Activated CD8-positive, alpha-beta memory T cell treated with anti-CD3 and anti-CD28 coated beads for 1 hour (primary cell): ENCODE measurements around the gene ACOT7.

Experiments used
- DNase-seq, 2 donors: peaks; one replicate each; pipeline ENCODE4 v3.0.0-alpha.2; 2020; ENCODE audit warnings: low read depth in 1 of 2; ENCODE audit errors: extremely low read depth in 1 of 2

The ACOT7 gene

DNA sequence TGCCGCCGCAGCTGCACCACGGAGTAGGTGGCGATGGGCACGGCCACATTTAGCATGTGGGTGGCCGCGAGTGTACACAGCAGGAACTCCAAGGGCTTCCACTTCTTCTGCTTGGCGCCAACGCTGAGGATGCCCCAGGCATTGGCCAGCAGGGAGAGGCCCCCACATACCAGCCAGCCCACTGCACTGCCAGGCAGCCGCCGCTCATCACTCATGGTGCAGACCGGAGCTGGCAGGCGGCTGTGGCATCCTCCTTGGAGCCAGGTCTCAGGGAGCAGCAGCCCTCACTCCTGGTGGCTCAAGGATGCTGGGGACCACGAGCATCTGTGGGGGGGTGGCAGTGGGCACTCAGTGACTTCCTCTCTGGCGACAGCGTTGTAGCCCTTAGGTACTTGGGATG is 138.9 kb downstream of the ACOT7 start:
- DNase-seq = no peak

DNA sequence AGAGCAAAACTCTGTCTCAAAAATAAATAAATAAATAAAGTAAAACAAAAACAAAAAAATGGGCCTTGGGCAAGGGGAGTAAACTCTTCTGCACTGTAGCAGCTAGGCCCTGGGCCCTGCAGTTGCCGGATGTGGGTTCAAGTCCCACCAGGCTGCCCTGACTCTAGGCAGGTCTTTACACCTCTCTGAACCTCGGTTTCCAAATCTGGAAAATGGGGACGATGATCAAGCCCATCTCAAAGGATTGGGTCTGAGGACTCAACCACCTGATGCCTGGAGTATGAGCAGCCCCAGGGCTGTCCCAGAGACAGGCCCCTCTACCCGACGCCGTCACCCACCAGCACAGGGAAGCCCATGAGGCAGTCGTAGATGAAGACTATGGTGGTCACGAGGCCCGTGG is 140.2 kb downstream of the ACOT7 start:
- no peak for DNase-seq

DNA sequence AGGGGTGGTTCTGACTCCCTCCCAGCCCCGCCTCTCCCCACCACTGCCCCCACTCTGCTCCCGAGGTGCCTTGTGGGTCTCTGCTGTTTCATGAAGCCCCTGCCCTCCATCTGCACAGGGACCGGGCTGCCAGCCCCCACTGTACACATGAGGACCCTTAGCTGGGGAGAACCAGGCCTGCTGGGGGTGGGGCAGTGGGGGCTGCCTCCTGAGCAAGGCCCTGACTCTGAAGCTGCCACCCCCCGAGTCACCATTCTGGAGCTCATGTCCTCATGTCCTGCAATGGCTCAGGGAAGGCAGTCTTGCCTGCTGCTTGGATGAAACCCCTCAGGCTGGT is 141.2 kb downstream of the ACOT7 start:
- DNase-seq = no peak

DNA sequence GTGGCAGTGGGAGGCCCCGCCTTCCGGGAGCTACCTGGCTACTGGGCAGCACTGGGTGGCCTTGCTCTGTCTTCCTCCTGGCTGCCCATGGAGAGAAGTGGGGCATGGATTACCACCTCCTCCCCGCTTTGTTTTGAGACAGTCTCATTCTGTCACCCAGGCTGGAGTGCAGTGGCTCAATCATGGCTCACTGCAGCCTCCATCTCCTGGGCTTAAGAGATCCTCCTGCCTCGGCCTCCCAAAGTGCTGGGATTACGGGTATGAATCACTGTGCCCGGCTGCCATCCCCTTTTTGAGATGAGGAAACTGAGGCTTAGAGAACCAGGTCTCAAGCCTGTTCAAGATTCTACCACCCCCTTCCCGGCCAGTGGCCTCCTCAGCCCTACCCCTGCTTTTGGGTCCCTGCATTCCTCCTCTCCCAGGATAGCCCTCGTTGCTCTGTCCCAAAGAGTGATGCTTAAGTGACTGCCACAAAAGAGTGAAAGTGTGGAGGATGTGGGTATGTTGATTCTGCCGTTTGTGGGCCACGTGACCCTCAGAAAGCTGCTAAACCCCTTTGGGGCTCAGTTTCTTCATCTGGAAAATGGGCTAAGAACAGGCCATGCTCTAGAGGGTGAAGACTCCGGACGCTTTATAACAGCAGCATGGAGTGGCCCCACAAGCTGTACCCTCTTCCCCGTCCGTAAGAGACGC is 141.7 kb downstream of the ACOT7 start:
- DNase-seq = no peak

DNA sequence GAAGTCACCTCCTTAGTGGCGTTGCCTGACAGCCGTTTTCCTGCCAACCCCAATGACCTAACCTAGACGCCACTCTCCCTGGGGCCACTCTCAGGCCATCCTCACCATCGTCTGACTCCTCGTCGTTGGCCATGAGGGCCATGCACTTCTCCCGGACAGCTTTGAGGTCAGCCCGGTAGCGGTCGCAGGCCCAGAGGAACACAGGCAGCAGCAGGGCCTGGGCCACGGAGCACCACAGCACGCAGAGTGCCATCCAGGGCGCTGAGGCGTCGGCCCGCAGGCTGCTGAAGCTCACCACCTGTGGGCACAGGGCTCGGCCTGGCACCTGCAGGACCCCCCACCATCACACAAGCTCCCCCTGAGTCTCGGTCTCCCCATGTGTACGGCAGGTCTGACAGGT is 142.3 kb downstream of the ACOT7 start:
- DNase-seq = no peak

DNA sequence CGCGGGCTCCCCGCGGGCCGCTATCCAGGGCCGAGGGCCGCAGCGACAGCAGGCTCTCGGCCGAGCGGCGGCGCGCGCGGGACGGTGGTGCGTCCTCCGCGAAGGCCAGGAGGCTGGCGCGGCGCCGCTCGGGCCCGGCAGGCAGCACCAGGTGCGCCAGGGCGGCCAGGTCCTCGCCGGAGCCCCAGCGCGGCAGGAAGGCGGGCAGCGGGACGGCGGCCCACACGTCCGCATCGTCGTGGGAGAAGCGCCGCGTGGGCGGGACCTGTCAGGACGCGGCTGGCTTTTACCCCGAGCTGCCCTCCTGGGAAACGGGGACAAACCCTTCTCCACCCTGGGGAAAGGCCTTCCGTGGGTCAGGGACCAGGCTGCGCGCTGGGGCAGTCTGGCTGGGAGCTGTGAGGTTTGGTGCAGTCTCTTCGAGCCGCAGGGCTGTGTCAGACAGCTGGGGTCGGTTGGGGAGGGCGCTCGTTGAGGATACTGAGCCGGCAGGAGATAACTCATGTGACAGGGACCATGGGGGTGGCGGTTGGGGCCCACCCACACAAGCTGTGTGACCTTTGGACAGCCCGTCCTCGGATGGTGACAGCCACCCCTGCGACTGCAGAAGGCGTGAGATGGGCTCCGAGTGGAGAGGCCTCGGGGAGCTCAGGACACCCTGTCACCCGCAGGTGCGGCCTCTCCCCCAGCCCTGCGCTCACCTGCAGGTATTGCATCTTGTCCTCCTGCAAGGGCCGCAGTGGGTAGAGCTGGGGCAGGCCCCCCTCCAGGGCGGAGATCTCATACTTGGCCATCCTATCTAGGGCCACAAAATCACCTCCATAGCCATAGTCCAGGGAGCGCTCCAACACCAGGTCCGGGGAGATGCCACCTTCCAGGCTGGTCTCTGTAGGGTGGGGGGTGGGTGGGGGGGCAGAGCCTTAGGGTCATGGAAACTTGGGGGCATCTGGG is 143.6 kb downstream of the ACOT7 start:
- no peak for DNase-seq

DNA sequence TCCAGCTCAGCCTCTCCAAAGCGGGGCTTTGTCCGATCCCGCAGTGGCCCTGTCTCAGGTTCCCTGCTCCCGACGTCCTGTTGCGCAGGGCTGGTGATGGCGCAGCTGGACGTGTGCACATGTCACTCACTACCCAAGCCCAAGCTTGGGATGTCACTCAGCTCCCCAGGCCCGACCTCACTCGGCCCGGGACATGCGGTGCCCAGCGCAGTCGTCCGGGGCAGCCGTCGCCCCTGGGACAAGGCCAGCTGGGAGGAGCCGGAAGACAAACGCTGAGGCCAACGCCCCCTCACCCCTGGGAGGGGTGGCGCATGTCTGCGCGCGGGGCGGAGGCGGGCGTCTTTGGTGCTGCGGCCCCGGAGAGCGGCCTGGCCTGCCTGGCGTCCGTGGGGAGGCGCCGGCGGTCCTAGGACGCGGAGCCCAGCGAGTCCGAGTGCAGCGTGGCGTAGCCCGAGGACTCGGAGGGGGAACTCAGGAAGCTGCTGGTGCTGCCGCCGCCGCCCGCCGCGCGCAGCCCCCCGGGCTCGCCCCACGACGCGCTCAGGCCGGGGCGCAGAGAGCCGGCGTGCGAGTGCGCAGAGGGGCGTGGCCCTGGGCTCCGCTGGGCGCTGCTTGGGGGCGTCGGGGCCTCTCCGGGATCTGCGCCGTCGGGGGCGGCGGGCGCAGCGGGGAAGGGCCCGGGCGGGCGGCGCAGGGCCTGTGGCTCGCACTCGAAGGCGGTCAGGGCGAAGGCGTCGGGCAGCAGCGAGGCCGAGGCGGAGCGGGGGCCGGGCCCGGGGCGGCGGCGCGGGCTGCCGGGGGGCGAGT is 144.4 kb downstream of the ACOT7 start:
- DNase-seq = no peak

DNA sequence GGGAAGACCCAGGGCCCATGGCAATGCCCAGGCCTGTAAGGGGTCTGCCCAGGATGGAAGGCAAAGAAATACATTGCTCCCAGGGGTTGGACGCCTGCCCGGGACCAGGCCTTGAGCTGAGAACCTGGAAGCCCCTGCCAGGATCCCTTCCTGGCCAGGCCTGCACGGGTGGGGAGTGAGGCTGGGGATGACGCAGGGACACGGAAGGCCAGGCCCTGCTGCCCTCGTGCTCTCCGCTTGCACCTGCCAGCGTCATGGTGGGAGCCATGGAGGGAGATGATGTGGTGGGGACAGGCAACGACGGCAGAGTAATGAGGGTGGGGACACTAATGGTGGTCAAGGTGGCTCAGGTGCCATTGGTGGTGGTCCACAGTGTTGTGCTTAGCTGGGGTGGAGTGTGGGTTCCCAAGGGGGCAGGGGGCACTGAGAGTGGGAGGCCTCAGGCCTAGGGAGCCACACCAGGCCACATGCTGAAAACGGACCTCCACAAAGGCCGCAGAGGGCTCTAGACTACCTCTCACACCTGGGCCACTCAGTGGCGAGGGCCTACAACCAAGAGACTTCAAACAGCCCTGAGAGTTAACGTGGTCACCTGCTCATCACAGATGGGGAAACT is 145.3 kb downstream of the ACOT7 start:
- no peak for DNase-seq

DNA sequence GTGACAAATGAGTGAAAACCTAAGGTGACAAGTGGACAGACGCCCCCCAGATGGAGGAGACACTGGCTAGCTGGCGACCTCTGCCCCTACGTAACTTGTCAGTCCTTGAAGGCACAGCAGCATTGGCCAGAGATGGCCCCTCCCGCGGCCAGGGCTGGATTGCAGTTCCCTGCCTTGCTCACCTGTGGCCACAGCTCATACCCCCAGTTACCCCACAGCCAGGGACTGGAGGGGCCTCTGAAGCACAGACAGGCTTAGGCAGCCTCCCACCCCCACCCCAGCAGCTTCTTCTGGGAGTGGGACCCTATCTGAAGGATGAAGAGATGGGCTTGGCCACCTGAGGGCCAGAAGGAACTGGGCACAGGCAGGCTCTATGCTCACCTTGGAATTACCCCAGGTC is 145.9 kb downstream of the ACOT7 start:
- DNase-seq = no peak

DNA sequence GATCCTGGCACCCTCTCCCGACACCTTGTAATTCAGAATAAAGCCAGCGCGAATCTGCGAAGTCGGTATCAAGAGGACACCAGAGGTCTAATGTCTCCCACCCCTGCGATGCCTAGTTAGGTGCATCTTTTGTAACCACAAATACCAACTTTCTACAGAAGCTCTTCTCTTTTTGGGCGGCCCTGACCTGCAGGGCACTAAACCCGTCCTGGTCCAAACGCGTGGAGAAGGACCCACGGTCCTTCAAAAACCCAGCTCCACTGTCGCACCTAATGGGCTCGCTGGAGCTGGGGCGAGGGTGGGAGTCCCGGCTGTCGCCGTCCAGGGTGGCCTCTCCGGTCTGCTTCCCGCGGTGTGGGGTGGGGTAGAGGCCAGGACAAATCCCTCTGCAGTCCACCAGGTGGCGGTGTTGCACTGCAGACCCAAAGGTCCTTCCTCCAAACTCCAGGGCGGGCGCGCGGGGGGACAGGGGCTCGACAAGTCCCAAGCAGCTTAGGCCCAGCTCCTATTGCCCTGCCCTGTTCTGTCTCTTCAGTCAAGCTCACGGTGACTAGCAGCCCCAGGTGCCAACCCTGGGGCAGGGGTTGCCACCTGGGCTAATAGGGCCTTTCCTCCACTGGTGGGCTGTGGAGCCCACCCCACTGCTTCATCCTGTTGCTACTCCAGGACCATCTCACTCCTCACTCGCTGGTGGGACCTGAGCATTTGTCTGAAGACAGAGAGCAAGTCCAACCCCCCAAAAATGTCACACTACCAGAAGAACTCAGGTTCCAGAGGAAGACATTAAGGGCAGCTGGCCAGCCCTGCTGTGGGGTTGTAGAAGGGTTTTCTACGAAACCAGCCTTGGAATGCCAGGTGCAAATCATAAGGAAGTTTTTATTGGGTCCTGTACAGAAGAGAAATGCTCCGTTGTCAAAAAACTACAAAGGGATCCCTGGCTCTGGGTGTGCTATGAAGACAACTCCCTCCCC is 146.8 kb downstream of the ACOT7 start:
- peak; percentile 50 to 70 for DNase-seq

DNA sequence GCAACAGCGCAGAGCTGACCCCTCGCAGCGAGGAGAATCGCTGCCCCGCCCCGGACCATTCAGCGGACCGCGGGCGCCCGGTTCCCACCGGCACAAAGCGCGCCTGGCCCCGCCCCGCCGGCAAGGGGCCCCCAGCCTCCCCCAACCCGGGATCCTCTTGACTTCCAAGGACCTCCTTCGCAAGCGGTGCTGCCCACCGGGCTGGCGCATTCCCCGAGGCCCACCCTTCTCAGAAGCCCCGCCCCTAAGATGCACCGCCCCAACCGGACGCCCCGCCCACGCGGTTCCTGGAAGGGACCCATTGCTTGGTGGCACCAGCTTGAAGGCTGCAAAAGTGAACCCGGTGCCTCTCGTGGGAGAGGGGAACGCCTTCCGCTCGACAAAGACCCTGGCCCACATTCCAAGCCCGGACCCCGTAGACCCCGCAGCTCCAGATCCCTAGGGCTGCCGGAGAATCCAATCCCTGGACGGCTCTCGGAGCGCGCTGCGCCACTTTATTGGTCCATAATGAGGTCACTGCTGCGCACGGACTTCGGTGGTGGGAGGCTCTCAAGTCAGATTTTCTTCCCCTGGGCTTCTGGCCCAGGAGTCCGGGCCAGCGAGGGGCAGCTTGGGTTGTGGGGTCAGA is 147.6 kb downstream of the ACOT7 start:
- no peak for DNase-seq

DNA sequence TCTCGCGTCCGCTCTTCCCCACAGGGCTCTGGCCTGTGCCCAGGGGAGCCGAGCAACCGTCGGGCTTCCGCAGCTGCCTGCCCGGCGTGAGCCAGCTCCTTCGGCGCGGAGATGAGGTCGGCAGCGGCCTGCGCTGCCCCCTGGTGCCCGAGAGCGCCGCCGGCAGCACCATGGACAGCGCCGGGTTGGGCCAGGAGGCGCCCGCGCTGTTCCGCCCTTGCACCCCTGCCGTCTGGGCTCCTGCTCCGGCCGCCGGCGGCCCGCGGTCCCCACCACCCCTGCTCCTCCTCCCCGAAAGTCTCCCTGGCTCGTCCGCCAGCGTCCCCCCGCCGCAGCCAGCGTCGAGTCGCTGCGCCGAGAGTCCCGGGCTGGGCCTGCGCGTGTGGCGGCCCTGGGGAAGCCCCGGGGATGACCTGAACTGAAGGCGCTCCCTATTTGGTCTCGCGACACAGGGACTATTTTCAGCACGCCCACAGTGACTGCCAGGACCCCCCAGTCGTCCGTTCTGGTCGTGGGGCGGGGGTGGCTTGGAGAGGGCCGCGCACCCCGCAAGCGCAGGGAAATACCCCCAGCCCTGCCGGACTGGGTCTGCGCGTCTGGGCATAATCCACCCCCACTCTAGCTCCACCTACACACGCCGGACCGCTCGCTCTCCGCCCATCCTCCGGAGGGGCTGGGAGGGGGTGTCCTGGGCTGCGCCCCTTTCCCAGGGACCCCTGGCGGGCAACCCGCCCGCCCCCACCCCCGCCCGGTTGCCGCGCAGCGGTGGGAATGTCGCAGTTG is 148.3 kb downstream of the ACOT7 start:
- DNase-seq = peak; percentile 54 to 69

DNA sequence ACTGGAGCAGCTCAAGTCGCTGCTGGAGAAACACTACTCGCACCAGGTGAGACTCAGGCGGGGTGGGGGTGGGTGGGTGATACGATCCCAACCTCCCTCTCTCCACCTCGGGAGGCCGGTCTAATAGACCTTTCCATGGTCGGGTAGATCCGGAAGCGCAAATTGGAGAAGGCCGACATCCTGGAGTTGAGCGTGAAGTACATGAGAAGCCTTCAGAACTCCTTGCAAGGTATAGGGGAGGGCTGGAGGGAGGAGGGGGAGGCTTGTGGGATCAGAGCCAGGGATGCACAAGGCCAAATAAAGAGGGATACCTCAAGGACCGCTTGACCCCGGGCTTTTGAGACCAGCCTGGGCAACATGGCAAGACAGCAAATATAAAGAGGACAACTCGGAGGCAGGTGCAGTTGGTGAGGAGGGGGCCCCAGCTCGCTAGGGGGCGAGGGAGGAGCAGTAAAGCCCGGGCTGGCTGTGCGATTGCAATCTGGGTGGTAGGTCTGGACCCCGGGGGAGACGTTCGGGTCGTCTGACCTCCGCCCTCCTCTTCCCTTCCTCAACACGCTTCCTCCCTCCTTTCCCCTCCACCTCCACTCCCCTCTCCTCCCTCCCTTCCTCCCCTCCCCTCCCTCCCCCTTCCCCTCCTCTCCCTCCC is 149.0 kb downstream of the ACOT7 start:
- DNase-seq = no peak

DNA sequence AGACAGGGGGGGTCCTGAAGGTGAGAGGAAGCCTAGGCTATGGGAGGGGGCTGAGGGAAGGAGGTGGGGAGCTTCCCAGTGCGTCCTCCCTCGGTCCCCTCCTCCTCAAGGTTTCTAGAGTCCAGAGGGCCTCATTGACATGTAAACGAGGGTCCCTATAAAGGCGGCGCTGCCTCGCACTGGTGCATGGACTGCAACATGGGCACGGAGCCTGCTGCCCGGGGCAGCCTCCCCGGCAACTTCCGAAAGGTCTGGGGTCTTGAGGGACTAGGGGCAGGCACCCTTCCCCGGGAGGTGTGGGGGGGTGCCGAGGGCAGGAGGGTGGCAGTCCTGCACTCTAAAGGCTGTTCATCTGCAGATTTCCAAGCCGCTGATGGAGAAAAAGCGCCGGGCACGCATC is 149.6 kb downstream of the ACOT7 start, which contains the start of gene HES3:
Gene HES3, plus strand, starts transcription at position 187 of the 400 bp plus-strand sequence. Its CDS starts 187 bp downstream, at position 374.
- DNase-seq = no peak

DNA sequence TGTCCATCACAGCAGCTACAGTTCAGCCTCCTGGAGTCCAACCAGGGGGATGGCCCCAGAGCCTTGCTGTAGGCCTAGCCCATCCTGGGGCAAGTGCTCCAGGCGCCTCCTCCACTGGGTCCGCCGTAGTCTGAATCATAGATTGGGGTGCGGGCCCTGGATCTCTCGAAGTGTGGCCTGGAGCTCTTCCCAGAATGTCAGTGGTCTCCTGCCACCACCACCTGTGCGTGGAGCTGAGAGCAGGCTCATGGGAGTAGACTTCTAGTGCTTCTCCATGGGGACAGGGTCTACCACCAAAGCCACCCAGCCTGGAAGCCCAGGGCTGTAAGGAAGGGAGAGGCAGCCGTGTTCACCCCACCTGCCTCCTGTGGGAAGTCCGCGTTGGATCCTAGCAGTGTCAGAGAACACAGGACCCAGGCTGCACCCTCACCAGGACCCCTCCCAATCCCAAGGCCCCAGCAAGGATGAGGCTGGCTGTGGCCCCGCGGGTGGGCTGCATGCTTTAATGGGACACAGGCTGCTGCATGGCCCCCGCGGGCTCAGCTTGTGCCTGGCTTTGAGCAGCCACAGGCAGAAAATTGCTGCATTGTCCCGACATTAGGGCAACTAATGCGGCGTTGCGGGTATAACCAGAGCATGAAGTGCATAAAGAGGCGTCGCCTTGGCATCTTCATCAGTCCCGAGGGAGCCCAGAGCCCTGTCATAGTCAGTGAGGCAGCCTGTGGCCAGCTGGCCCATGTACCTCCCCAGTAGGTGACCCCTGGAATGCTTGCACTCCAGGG is 150.3 kb downstream of the ACOT7 start:
- no peak for DNase-seq

DNA sequence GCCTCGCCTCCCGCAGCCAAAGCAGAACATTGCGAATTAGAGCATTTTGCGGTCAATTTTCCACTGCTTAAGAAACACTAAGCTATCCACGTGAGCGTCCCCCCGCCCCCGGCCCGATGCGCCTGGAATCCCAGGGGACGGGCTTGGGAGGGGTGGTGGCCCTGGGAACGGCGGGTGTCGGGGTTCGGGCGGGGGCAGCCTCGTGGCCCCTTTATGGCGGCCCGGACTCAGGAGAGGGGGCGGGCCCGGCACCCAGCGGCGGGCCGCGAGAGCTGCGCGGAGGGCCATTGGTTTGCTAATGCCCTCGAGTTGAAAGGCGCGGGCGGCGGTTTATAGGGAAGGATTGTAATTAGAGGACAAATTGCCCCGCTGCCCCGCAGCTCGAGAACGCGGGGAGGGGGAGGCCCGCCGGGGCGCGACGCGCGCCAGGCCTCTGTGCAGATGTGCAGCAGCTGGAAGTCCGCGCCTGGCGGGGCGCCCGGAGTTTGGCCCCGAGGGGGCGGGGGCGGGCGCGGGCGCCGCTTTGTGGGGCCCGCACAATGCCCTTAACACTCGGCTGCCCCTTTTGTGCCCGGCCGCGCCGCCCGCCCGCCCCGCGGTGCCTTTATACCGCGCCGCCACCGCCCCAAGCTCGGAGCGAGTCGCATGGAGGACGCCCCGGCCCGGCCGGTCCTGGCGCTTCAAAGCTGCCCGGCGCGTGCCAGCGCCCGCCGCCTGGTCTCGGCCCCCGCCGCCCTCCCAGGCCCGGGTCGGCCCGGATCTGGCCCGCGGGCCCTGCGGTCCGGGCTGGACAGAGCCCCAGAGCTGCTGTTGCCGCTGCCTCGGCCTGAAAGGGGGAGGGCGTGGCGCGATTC is 151.5 kb downstream of the ACOT7 start:
- no peak for DNase-seq
